GM12891 (cell line): ENCODE data around the gene PACS2.

ENCODE experiments used
- POLR2A ChIP-seq: IDR thresholded peaks from 2 replicates; pipeline ENCODE4 v1.6.1; 2011; ENCODE audit warnings: low read depth, low read length, control low read depth
- TAF1 ChIP-seq: IDR thresholded peaks from 2 replicates; pipeline ENCODE4 v1.6.1; 2011; ENCODE audit warnings: low read depth, low read length, control low read depth

GRCh38 chr14:105378199-105378598 is 63.7 kb downstream of the PACS2 start:
- TF ChIP-seq POLR2A = no peak
- no peak for TF ChIP-seq TAF1
